Activated gamma-delta T cell (primary cell): Measurements from ENCODE around the gene SELE.

Experiments used
- DNase-seq: peaks from one replicate; lab custom pipeline; 2025; lab: John Stamatoyannopoulos, UW

SELE gene

GRCh38 chr1:169682071-169682470 lies 51.8 kb downstream of the SELE start:
- no peak for DNase-seq

GRCh38 chr1:169681140-169681539 lies 52.7 kb downstream of the SELE start:
- DNase-seq, result no peak

- no peak for DNase-seq
These were observed 53.4 kb downstream of the SELE start for GRCh38 chr1:169680377-169681019.

- DNase-seq, result no peak
These were observed 54.2 kb downstream of the SELE start for GRCh38 chr1:169679692-169680091.

- DNase-seq, result no peak
These were observed 57.9 kb downstream of the SELE start for GRCh38 chr1:169676001-169676400.
